HL-60 (cell line): ENCODE results near the gene FHL1.

Experiments used
- DNase-seq, 2 experiments: peaks; one replicate each; pipeline ENCODE4 v3.0.0-alpha.2; 2010 to 2020; ENCODE audit warnings: low read depth in 1 of 2, low spot score in 1 of 2
- H3K27ac ChIP-seq: fragments of 250-450 bp; sonication (Bioruptor Pico); replicated peaks from 2 replicates; pipeline ENCODE4 v1.5.1; 2020; ENCODE audit warnings: mild to moderate bottlenecking, moderate library complexity
- H3K27me3 ChIP-seq: fragments of 250-450 bp; sonication (Bioruptor Pico); 2 replicates; pipeline ENCODE4 v1.5.1; 2021; ENCODE audit warnings: mild to moderate bottlenecking, moderate library complexity; ENCODE audit not compliant: insufficient read depth, poor library complexity, severe bottlenecking
- H3K4me3 ChIP-seq: replicated peaks from 2 replicates; pipeline ENCODE4 v1.5.1; 2011; ENCODE audit warnings: mild to moderate bottlenecking, control low read depth, low read length; ENCODE audit not compliant: insufficient read depth
- GABPA ChIP-seq: IDR thresholded peaks from 2 replicates; pipeline ENCODE4 v1.6.1; 2012; ENCODE audit warnings: low read depth
- POLR2AphosphoS5 ChIP-seq: IDR thresholded peaks from 2 replicates; pipeline ENCODE4 v1.6.1; 2012; ENCODE audit warnings: low read depth
- SPI1 ChIP-seq: IDR thresholded peaks from 2 replicates; pipeline ENCODE4 v1.6.1; 2012; ENCODE audit warnings: low read depth, mild to moderate bottlenecking, borderline replicate concordance
- TF ChIP-seq, protein P1 (sequence below): IDR thresholded peaks from 2 replicates; pipeline ENCODE4 v1.6.1; 2012; ENCODE audit warnings: low read depth; ENCODE audit not compliant: insufficient replicate concordance
- TF ChIP-seq, protein P2 (sequence below): IDR thresholded peaks from one replicate; pipeline ENCODE4 v1.5.1; 2011; ENCODE audit warnings: low read length, control low read depth, inconsistent platforms; ENCODE audit not compliant: insufficient read depth

The FHL1 gene

DNA sequence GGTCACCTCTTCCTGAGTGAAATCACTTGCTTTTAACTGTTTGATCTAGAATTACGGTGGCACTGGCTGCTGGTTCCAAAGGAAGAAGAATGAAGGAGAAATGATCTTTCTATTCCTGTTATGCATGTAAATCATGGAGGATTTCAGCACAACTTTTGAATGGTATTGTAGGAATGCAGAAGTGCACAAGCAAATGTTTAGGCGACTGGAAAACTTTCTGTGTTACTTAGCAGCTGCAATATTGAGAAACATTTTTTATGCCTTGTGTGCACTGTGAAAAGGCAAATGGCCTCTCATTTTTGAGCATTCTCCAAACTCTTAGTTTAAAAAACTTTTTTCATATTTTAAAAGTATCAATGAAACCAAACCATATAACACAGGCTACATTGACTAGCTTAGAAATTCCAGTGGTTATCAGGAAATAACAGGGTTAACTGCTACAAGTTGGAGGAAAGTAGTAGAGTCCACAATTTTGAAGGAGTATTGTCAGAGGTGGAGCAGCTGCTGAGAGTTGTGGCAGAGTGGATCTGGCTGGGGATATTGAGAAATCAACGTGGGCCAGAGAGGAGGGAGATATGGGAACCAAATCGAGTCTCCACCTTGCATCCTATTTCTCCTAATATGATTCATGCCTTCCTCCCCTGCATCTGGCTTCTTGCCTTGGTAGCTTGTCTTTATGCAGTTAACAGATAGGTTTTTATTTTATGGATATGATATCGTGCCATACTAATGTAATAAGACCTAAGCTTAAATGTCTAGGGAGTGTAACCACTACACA is 32.0 kb upstream of the FHL1 start:
- H3K27me3 ChIP-seq, result no peaks in the 10 kb centered on the region
- DNase-seq, result no peak

DNA sequence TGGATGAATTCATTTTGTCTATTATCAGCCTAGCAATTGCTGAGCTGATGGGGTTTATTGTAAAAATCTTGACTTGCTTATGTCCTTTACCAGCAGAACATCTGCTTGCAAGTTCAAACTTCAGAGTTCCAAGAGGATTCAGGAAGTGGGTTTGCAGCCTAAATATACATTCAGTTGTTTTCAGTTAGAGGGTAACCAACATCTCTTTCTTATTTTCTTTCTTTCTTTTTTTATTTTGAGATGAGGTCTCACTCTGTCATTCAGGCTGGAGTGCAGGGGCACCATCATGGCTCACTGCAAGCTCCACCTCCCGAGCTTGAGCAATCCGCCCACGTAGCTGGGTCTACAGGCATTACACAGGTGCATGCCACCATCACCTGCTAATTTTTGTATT is 31.4 kb upstream of the FHL1 start:
- no peaks in the 10 kb centered on the region for H3K27me3 ChIP-seq
- H3K27ac ChIP-seq, result no peak overlapping the region
- no peak overlapping the region for H3K4me3 ChIP-seq
- DNase-seq, result no peak
- TF ChIP-seq POLR2AphosphoS5, result no peak

More for the DNA sequence above, 32.0 kb upstream of the FHL1 start:
- TF ChIP-seq, protein P1, sequence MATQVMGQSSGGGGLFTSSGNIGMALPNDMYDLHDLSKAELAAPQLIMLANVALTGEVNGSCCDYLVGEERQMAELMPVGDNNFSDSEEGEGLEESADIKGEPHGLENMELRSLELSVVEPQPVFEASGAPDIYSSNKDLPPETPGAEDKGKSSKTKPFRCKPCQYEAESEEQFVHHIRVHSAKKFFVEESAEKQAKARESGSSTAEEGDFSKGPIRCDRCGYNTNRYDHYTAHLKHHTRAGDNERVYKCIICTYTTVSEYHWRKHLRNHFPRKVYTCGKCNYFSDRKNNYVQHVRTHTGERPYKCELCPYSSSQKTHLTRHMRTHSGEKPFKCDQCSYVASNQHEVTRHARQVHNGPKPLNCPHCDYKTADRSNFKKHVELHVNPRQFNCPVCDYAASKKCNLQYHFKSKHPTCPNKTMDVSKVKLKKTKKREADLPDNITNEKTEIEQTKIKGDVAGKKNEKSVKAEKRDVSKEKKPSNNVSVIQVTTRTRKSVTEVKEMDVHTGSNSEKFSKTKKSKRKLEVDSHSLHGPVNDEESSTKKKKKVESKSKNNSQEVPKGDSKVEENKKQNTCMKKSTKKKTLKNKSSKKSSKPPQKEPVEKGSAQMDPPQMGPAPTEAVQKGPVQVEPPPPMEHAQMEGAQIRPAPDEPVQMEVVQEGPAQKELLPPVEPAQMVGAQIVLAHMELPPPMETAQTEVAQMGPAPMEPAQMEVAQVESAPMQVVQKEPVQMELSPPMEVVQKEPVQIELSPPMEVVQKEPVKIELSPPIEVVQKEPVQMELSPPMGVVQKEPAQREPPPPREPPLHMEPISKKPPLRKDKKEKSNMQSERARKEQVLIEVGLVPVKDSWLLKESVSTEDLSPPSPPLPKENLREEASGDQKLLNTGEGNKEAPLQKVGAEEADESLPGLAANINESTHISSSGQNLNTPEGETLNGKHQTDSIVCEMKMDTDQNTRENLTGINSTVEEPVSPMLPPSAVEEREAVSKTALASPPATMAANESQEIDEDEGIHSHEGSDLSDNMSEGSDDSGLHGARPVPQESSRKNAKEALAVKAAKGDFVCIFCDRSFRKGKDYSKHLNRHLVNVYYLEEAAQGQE, result no peak
- peak; percentile 25; the same call in 1 of the 2 replicates for TF ChIP-seq SPI1
- Histone ChIP-seq H3K4me3 (no peak overlapping the region), H3K27ac (no peak overlapping the region)

DNA sequence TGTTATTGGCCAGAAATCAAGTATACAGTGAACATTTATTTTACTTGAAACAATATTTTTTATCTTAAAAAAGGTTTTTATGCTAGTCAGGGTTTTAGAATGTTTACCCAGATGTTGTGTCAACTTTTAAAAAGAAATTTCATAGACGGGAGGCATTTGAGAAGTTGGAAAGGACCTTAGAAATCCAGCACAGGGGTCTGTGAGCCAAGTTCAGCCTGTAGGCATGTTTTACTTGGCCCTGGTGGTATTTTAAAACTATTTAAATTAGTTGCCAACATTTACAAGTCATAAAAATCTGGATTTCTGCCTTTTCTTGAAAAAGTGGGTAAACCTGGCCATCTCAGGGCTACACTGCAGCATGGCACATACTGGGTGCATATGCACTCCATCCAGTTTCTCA is 25.5 kb upstream of the FHL1 start:
- no peak overlapping the region for H3K27ac ChIP-seq
- no peak for TF ChIP-seq GABPA
- no peak overlapping the region for H3K4me3 ChIP-seq
- no peak for DNase-seq
- no peaks in the 10 kb centered on the region for H3K27me3 ChIP-seq

DNA sequence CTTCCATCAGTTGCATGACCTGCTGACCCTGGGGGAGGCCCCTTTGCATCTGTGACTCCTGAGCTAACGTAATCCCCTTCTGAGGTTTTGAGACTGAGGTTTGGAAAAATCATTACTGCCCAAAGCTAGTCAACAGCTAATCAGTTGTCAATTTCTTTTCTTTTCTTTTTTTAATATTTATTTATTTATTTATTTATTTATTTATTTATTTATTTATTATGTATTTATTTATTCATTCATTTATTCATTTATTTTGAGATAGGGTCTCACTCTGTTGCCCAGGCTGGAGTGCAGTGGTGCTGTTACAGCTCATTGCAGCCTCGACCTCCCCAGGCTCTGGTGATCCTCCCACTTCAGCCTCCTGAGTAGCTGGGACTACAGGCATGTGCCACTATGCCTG is 25.1 kb upstream of the FHL1 start:
- DNase-seq, result no peak

DNA sequence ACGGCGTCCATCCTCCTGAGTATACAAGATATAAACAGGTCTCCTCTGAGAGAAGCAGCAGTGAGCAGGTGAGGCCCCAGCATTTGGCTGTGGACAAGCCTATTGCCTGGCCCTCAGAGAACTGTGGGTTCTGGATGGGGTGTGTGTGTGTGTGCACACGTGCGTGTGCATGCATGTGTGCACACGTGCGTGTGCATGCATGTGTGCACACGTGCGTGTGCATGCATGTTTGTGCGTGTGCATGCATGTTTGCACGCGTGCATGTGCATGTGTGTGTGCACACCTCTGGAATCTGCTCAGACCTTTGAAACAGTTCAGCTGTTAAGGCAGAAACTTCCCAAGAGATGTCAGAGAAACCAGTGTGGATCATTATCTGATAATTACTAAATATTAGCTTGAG is 22.2 kb upstream of the FHL1 start:
- H3K27me3 ChIP-seq, result no peaks in the 10 kb centered on the region
- no peak for TF ChIP-seq POLR2AphosphoS5
- TF ChIP-seq, protein P2, sequence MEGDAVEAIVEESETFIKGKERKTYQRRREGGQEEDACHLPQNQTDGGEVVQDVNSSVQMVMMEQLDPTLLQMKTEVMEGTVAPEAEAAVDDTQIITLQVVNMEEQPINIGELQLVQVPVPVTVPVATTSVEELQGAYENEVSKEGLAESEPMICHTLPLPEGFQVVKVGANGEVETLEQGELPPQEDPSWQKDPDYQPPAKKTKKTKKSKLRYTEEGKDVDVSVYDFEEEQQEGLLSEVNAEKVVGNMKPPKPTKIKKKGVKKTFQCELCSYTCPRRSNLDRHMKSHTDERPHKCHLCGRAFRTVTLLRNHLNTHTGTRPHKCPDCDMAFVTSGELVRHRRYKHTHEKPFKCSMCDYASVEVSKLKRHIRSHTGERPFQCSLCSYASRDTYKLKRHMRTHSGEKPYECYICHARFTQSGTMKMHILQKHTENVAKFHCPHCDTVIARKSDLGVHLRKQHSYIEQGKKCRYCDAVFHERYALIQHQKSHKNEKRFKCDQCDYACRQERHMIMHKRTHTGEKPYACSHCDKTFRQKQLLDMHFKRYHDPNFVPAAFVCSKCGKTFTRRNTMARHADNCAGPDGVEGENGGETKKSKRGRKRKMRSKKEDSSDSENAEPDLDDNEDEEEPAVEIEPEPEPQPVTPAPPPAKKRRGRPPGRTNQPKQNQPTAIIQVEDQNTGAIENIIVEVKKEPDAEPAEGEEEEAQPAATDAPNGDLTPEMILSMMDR, result no peak
- no peak overlapping the region for H3K27ac ChIP-seq
- DNase-seq, result no peak
- H3K4me3 ChIP-seq, result no peak overlapping the region

More for the DNA sequence above, 25.1 kb upstream of the FHL1 start:
- H3K27ac ChIP-seq, result no peak overlapping the region
- TF ChIP-seq GABPA, result no peak
- TF ChIP-seq, protein P1, result no peak
- no peak for TF ChIP-seq POLR2AphosphoS5
- TF ChIP-seq, protein P2, result no peak
- TF ChIP-seq SPI1, result no peak
- no peaks in the 10 kb centered on the region for H3K27me3 ChIP-seq
- no peak overlapping the region for H3K4me3 ChIP-seq
